GM23248 (cell line): Measurements from ENCODE around the gene NHSL2.
"Not testable (repeated sequence)": the region's sequence is repeated elsewhere in the genome, so short reads cannot be mapped to it uniquely, and the experiment has no call there.

ENCODE experiments used
- EZH2 ChIP-seq: fragments of 200-600 bp; sonication (generic); IDR thresholded peaks from 2 replicates; pipeline ENCODE4 v1.6.1; 2018; ENCODE audit warnings: antibody characterized with exemption, mild to moderate bottlenecking; ENCODE audit not compliant: insufficient read depth, poor library complexity, severe bottlenecking
- EZH2phosphoT487 ChIP-seq: fragments of 200-600 bp; sonication (generic); IDR thresholded peaks from 2 replicates; pipeline ENCODE4 v1.6.1; 2018; ENCODE audit warnings: antibody characterized with exemption, moderate library complexity, mild to moderate bottlenecking, low read depth; ENCODE audit not compliant: insufficient read depth

DNA sequence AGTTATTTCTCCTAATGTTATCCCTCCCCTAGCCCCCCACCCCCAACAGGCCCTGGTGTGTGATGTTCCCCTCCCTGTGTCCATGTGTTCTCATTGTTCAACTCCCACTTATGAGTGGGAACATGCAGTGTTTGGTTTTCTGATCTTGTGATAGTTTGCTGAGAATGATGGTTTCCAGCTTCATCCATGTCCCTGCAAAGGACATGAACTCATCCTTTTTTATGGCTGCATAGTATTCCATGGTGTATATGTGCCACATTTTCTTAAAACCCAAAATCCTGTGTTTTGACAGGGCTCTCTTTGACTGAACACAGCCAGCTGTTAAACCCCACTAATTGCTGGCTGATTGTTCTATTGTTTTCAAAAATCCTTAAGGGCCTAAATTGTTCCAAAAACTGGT lies 53.5 kb downstream of the NHSL2 start:
- not testable (repeated sequence) for TF ChIP-seq EZH2, EZH2phosphoT487
